Measurements from ENCODE around the gene ECHDC1.
"Not testable (repeated sequence)": the region's sequence is repeated elsewhere in the genome, so short reads cannot be mapped to it uniquely, and the experiment has no call there.

Gene ECHDC1, protein sequence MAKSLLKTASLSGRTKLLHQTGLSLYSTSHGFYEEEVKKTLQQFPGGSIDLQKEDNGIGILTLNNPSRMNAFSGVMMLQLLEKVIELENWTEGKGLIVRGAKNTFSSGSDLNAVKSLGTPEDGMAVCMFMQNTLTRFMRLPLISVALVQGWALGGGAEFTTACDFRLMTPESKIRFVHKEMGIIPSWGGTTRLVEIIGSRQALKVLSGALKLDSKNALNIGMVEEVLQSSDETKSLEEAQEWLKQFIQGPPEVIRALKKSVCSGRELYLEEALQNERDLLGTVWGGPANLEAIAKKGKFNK

DNA sequence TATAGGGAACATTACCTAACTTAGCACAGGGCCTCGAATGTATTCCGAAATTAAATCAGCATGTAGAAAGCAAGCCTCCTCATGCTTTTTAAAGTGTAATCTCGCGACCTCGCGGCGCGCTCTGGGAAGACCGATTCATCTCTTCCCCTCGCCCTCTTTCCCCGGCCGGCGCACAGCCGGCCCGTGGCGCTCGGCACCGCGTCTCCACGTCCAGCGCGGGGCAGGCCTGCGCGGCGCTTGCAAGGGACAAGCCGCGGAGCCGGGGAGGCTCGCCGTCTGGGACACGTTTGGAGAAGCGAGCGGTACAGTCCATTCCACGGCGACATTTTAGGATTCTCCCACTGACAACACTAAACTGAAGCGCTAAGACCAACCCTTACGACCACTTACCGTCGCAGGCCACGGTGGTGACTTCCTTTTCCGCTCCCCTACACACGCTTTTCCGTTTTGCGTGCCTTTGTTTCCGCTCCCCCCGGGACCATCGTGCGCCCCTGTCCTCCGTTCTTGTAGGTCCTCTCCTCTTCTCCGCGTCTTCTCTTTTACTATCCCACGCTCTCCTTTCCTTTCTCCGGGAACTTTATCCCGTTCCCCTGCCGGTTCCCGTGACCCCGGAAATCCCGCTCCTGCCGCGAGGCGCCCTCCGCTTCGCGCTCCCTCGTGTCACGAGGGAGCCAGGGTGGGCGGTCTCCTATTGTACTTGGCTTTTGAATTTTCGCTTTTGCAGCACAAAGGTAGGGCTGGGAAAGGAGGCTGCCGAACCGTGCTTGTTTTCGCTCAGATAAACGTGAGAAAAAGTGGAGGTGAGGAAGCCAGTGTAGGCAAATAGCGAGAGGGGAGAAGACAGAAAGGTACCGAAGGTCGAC lies at the start of gene ECHDC1:
Gene ECHDC1 (minus strand): TSS at position 664 of the 863 bp plus-strand sequence. CDS start 12,581 bp downstream, outside the sequence.
- DNase-seq (ENCODE audit: low read depth in 3 of 3) = peak; percentile 51 to 58 (median 57)

DNA sequence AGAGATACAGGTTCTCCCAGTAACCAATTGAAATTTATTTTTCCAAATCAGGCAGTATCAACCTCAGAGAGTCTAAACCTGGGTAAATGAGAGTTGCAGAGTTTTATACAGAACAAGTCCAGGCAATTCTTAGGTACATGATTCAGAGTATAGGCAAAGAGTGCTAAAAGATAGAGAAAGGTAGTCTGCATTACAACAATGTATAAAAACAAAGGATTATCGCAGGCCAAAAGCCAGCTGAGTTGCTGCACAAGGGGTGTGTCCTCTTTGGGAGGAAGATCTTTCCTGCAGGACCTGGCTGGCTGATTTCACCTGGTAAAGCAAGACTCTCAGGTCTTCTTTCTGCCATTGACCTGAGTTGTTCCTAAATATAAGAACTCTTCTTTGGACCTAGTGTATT lies 48.9 kb upstream of the ECHDC1 start:
- no peak for DNase-seq (ENCODE audit: low read depth in 3 of 3)

DNA sequence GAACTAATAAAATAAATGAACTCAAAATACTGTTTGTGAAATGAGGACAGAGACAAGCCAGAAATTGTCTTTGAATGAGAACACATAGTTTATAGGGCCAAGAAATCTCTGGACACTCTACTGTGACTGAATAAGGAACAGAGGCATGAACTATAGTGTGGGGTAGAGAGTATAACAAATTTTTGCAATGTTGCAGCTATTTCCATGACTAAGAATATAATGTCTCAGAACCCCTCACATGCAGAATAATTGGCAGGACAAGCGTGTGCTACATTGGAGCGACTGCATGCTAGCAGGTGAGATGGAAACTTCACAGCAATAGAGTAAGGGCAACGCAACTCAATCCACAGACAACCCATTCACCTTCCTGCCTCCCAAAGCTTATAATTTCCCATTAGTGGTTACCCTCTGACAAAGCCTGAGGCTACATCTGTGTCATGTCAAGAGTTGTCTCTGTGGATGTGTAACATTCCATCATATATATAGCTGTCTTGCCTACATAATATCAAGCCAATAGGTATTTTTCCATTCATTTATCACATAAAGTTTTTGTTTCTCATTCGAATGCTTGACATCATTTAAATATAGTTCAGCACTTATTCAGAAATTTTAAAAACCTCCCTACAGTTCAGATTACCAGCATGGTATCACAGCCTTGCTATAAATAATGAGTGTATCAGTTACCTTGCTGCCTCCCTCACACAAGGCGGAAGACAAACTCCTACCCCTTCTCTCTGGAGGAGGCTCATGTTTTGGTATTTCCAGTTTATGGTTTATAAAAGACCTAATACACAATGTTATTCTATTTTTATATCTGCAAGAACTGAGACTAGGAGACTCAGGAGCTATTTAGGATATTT lies 47.9 kb upstream of the ECHDC1 start:
- no peak for DNase-seq (ENCODE audit: low read depth in 3 of 3)

DNA sequence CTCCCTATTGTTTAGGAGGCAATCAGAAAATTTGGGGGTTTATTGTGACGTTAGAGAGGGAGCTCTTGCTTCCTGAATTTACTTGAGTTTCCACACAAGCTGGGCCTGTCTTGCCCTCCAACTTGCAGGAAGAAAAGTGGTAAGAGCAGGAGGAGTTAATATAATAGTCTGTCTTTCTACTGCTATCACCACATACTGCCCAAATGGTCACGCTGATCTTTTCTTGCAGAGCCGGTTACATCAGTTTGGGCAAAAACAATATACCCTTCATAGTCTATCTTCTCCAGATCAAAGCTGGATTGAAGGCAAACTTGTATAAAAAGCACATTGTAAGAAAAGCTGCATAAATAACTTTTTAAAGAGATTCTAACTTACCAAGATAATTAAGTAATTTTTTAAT lies 46.3 kb upstream of the ECHDC1 start:
- no peak for DNase-seq (ENCODE audit: low read depth in 3 of 3)

DNA sequence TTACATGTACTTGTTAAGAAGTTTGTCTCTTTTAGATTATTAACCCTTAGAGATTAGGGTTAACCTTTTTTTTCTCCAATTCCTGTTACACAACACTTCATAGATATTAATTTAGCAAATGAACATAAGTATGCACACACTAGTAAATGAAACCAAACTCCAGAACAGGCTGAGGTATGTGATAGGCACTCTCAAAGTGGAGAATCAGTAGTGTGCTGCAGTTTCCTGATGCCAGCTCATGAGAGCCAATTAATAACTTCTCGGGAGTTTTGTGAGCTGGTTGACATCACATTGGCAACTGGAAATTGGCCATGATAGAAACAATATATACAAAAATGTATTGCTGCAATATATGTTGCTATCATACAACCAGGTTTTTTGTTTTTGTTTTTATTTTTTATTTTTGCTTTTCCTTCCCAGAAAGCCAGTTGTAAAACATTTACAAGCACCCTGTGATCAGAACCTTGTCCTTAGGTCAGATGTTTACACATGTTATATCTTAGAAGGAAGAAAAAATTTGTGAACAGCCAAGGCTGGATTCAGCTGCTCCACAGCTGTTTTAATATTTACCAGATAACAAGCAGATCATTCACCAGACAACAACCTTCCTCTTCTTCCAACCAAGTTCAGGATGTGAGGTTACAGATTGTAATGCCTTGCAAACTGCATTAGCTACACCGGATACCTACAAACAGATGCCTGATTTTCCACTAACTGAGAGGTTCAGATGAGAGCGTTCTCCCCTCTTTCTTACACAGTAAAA lies 42.4 kb upstream of the ECHDC1 start:
- DNase-seq (ENCODE audit: low read depth in 3 of 3) = no peak

DNA sequence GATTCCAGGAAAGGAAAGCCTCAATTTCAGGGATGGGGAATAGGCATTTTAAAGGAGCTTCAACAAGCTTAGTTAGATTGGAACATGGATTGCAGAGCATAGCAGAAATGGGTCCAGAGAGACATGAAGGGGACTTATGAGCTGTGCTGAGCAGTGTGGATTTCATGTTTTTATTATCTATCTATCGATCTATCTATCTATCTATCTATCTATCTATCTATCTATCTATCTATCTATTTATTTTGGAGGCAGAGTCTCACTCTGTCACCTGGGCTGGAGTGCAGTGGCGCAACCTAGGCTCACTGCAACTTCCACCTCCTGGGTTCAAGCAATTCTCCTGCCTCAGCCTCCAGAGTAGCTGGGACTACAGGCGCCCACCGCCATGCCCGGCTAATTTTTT lies 41.4 kb upstream of the ECHDC1 start:
- DNase-seq (ENCODE audit: low read depth in 3 of 3) = not testable (repeated sequence)

DNA sequence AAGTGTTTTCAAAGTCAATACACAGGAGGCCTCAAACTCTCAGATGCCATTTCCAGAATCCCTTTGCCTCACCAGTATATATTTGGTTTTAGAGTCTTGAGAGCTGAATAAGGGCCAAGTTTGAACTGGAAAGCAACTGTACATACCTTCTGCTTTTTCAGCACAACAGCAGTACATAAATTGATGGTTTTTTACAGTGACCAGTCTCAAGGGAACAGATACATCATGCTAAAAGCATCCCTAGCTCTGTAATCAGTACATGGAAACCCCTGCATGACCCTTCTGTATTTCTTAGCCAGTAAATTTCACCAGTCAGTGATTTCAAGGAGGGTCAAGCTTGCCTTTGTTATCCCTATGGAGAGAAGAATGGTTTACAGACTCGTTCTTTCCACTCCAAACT lies 40.6 kb upstream of the ECHDC1 start:
- DNase-seq (ENCODE audit: low read depth in 3 of 3) = no peak

DNA sequence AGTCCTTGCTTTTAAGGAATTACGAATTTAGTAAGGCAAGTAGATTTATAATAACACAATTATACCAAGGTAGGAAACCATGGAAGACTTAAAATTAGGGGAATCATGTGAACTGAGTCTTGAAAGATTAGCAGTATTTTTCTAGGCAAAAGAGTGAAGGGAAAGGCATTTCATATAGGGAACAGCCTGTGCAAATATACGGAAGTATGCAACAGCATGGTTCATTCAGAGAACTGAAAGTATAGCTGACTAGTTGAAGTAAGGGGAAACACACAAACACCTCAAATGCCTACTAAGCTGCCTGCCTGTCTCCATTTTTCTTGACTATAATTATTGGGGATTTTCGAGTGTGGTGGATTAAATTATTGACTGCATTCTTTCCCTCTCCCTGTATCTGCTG lies 39.0 kb upstream of the ECHDC1 start:
- DNase-seq (ENCODE audit: low read depth in 3 of 3) = no peak

DNA sequence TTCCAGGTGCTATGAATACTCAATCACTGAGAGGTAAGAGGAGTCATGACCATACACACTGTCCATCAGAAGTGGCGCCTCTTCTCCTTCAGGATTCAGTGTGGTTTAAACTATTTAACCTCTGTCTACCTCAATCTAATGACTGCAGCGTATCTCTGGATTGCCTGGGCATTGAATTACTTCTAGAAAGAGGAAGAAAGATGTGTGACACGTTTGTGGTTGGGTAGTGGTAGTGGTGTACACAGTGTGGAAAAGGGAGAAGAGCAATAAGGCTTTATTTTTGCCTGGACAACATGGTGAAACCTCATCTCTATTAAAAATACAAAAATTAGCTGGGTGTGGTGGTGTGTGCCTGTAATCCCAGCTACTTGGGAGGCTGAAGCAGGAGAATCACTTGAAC lies 38.0 kb upstream of the ECHDC1 start:
- DNase-seq (ENCODE audit: low read depth in 3 of 3) = no peak

DNA sequence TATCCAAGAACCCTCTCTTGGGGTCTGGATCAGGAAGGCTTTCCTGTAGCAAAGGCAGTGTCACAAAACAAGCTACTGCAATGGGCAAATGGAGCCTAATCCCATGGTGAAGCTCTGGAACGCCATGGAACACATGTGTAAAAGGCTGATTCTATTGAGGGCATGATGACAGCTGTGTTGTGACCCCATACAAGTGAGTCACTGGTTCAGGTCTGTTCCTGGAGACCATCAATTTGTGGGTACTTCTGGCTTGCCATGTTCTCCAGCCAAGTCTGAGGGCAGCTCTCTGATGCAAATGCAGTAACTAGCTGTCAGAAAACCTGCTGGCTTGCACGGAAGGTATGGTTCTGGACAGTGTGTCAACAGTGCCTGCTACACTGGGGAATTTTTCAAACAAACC lies 33.3 kb upstream of the ECHDC1 start:
- DNase-seq (ENCODE audit: low read depth in 3 of 3) = no peak

DNA sequence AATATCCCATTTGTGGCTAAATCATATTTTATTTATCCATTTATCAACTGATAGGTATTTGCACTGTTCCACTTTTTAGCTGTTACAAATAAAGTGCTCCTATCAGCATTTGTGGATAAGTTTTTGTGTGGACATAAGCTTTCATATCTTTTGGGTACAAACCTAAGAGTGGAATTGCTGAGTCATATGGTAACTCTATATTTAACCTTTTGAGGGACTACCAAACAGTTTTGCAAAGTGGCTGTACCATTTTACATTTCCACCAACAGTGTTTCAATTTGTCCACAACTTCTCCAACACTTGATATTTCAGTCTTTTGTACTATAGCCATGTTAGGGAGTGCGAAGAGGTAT lies 23.6 kb upstream of the ECHDC1 start:
- no peak for DNase-seq (ENCODE audit: low read depth in 3 of 3)

DNA sequence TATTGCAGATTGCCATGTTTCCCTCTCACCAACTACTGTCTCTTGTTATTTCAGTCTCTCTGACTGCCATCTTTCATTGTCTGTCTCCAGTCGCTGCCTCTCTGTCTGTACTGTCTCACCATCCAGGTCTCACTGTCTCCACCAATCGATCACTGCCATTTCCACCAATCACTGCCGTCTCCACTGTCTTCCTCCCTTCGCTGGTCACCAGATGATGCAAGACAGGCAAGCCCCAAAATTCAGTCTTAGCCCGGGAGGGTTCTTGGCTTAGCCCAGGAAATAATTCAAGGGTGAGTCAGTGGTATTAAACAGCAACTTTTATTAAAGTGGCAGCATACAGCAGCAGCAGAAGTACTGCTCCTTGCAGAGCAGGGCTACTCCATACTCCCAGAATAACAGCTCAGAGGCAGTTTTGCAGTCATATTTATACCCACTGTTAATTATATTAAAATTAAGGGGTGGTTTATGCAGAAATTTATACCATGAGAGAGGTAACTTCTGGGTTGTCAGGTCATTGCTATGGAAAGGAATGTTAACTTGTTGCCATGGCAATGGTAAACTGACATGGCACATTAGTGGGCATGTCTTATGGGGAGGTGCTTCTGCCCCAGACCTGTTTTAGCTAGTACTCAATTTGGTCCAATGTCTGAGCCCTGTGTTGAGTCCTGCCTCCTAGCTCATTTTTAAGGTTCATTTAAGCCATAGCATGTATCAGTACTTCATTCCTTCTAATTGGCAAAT lies 23.0 kb upstream of the ECHDC1 start:
- DNase-seq (ENCODE audit: low read depth in 3 of 3) = no peak

DNA sequence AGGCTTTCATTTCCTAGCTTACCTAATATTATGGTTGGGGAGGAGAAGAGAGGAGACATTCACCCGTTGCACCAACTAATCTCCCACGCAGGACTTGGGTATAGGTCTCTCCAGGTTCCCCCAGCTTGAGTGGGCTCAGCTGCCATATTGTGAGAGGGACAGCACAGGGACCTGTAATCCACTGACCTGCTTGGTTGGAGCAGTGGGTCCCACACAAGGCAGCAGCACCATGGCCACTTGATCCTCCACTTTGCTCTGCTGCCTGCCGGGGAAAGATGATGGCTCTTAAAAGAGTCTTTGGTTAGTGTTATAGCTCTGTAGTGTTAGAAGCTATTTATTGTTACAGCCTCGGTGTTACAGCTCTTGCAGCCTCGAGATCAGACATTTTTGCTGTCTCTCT lies 22.5 kb upstream of the ECHDC1 start:
- DNase-seq (ENCODE audit: low read depth in 3 of 3) = no peak

DNA sequence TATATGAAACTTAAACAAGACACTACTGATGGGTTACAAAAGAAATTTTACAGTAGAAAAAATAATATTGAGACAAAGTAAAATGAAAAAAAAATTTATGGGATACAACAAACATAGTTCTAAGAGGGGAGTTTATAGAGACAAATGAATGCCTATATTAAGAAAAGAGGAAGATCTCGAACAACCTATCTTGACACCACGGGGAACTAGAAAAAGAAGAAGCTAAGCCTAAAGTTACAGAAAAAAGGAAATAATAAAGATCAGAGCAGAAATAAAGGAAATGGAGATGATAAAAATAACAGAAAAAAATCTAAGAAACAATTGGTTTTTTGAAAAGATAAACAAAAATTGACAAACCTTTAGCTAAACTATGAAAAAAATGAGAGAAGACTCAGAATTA lies 9.1 kb upstream of the ECHDC1 start:
- no peak for DNase-seq (ENCODE audit: low read depth in 3 of 3)

DNA sequence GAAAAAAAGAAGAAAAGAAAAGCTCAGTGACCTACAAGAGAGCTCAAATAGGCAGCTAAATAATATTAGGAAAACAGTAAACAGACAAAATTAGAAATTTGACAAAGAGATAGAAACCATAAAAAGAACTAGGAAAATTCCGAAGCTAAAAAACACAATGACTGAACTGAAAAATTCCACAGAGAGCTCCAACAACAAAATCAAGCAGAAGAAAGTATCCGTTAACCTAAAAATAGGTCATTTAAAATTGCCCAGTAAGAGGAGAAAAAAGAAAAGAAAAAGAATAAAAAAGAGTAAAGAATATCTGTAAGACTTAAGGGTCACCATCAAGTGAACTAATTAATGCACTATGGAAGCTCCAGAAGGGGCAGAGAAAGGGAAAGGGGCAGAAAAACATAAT lies 6.6 kb upstream of the ECHDC1 start:
- DNase-seq (ENCODE audit: low read depth in 3 of 3) = no peak

DNA sequence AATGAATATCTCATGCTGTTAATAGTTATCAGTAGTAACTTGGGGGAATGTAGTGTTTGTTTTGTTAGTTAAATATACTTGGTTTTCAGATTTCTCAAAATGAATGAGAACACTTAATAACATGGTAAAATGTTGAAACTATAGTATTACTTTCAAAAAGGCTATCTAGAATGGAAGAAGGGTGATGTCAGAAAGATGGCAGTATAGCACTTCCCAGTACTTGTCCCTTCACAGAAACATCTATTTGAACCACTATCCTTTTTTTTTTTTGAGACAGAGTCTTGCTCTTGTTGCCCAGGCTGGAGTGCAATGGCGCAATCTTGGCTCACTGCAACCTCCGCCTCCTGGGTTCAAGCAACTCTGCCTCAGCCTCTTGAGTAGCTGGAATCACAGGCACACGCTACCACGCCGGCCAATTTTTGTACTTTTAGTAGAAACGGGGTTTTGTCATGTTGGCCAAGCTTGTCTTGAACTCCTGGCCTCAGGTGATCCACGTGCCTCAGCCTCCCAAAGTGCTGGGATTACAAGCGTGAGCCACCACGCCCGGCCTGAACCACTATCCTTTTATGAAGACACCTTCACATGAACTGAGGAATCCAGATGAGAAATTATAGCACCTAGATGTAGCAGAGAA lies 4.7 kb upstream of the ECHDC1 start:
- no peak for DNase-seq (ENCODE audit: low read depth in 3 of 3)

DNA sequence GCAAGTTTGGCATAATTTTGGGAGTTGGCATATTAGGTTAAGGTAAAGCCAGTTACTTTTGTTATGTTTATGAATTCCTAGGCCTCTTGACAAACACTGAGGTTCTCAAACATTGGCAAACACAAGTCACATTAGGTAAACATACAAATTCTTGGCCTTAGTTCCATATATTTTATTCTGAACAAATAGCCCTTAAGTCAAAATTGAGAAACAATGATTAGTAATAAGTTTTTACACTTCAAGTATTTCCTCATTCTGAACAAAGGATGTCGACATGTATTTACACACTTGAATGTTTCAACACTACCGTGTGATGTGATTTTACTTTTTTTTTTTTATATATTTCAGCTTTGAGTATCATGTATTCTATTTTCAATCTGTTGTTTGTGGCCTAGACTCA lies 3.8 kb upstream of the ECHDC1 start:
- no peak for DNase-seq (ENCODE audit: low read depth in 3 of 3)

DNA sequence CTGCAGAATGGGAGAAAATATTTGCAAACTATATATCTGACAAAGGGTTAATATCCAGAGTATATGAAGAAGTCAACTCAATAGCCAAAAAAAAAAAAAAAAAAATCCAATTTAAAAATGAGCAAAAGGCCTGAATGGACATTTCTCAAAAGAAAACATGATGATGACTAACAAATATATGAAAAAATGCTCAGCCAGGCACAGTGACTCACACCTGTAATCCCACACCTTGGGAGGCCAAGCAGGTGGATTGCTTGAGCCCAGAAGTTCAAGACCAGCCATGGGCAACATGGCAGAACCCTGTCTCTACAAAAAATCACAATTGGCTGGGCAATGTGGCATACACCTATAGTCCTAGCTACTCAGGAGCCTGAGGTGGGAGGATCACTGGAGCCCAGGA lies 2.1 kb upstream of the ECHDC1 start:
- DNase-seq (ENCODE audit: low read depth in 3 of 3) = no peak

DNA sequence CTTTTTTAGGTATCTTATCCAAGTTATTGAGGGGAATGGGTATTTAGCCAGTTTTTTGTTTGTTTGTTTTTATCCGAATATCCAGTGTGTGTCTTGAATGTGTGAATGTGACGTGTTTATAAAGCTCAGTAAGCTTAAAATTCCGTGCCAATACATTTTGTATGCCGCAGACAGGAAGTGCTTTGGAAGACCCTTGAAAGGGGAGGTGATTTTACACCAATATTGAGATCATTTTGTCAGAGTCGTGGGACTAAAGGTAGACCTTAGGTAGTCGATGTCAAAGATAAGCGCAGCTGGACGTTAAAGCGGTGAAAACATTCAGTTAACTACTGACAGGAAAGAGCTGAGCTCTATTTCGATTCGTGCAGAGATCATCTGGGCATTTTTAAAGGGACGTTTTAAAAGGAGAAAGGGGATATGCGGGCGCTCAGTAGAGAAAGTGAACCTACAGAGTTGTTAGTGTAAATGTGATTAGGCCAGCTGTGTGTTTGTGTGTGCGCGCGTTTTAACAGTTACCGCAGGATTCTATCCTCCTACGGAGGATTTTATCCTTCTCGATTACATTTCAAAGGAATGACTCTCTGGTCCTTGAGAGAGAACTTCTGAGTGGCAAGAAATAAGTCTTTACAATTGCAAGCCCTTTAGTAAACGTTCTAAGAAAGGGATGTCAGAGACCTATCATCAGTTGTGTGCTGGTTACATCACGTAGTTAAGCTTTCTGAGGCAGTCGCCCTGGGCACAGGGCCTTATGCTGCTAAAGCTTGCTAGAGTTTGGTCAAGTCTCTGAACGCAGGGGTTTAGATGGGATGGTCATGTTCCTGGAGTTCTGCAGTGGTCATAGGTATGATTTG lies 625 bp upstream of the ECHDC1 start:
- no peak for DNase-seq (ENCODE audit: low read depth in 3 of 3)

All from stimulated activated CD4-positive, alpha-beta T cell treated with anti-CD3 and anti-CD28 coated beads, TNF-alpha, amount 100 ng/mL, for 4 hours (primary cell).